C4-2B (cell line): ENCODE data around the gene LAGE3.

Source experiments
- H3K27ac ChIP-seq: fragments of 450-650 bp; 2 replicates; pipeline ENCODE4 v1.5.1; 2017
- ZFX ChIP-seq: fragments of 450-650 bp; IDR thresholded peaks from 2 replicates; pipeline ENCODE4 v1.6.1; 2017
- TF ChIP-seq, protein P1 (sequence below): fragments of 450-650 bp; conservative IDR thresholded peaks from 2 replicates; pipeline ENCODE4 v1.5.1; 2017; ENCODE audit warnings: mild to moderate bottlenecking

Gene LAGE3

GRCh38 chrX:154482786-154483185 lies 3.7 kb upstream of the LAGE3 start:
- H3K27ac ChIP-seq = no peak overlapping the region
- TF ChIP-seq ZFX = no peak
- TF ChIP-seq, protein P1, sequence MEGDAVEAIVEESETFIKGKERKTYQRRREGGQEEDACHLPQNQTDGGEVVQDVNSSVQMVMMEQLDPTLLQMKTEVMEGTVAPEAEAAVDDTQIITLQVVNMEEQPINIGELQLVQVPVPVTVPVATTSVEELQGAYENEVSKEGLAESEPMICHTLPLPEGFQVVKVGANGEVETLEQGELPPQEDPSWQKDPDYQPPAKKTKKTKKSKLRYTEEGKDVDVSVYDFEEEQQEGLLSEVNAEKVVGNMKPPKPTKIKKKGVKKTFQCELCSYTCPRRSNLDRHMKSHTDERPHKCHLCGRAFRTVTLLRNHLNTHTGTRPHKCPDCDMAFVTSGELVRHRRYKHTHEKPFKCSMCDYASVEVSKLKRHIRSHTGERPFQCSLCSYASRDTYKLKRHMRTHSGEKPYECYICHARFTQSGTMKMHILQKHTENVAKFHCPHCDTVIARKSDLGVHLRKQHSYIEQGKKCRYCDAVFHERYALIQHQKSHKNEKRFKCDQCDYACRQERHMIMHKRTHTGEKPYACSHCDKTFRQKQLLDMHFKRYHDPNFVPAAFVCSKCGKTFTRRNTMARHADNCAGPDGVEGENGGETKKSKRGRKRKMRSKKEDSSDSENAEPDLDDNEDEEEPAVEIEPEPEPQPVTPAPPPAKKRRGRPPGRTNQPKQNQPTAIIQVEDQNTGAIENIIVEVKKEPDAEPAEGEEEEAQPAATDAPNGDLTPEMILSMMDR = no peak

GRCh38 chrX:154481911-154482601 lies 3.0 kb upstream of the LAGE3 start:
- TF ChIP-seq, protein P1 = no peak
- no peak for TF ChIP-seq ZFX
- H3K27ac ChIP-seq = no peak overlapping the region

DNA sequence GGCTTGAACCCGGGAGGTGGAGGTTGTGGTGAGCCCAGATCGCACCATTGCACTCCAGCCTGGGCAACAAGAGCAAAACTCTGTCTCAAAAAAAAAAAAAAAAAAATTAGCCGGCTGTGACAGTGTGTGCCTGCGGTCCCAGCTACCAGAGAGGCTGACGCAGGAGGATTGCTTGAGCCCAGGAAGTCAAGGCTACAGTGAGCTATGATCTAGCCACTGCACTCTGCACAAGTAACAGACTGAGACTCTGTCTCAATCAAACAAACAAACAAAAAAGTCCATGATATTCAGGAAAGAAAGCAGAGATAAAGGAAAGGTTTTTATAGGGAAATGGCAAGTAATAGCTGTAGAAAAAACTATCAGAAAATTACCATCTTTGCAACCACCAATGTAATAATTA lies 2.1 kb upstream of the LAGE3 start:
- H3K27ac ChIP-seq = no peak overlapping the region
- TF ChIP-seq, protein P1 = no peak
- TF ChIP-seq ZFX = no peak

DNA sequence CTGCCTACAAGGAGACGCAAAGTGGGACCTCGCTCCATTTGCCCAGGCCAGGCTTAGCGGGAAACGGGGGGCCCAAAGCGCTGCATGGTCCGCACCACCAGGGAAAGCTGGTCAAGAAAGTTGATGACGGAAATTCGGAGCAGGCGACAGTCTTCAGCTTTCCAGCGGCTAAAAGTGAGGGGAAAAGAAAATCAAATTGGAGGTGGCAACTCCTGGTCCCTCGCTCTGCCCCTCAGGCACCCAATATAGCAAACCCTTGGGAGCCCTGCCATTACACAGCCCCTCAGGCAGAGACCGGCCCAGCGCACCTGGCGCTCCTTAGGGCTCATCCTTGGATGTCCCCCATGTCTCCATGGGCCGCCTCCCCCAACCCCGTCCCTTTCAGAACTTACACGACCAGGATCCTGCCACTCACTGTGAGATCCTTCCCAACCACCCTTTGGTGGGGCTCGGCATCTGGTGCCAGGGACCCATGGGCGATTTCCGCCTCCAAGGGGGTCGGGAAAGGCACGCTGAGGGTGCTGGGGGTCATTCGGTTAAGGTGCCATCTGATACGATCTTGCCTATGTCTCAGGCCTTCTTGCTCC lies 1.1 kb downstream of the LAGE3 start:
- TF ChIP-seq, protein P1 = no peak
- TF ChIP-seq ZFX = no peak
- H3K27ac ChIP-seq = peak overlapping the region; percentile 92

- no peak for TF ChIP-seq ZFX
- H3K27ac ChIP-seq = no peak overlapping the region
Measured at GRCh38 chrX:154476821-154477220, 2.3 kb downstream of the LAGE3 start.

- TF ChIP-seq, protein P1 = no peak
- TF ChIP-seq ZFX = no peak
Measured at GRCh38 chrX:154473683-154474082, 5.4 kb downstream of the LAGE3 start.

DNA sequence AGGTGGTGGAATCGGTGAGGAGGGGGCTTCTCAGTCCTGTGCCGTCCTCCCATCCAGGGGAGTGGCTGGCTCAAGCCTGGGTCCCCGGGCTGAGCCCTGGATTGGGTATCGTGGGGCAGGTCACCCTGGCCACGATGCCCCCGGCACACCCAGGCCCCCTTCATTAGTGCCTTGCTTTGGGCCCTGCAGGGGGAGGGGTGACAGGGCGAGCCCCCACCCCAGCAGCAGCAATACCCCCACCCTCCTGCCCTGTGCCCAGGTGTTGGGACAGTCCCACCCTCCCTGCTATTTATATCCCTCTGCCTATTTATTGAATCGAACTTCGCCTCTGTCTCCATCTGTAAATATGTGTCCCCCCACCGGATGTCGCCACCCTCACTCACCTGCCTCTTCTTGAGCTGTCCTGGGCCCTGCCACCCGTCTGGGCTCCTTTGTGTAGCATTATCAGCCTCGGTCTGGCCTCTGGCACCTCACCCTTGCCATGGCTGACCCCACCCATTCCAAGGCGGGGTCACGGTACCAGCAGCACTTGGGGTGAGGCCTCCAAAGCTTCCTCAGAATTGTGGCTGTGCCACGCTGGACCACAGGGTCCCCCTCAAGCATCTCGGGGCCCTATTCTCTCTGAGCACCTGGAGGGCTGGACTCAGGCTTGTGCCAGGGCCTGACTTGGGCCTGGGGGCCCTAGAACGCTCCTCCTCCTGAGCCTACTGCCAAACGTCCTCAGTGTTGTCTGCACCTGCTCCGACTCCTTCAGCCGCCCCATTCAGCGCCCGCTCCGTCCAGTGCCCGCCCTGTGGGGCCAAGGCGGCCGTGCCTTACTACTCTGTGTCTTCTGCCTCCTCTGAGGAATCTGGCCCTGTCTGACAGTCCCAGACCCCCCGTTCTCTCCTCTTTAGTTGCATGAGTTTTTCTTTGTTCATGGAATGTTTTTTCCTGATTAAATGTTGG lies 6.1 kb downstream of the LAGE3 start:
- H3K27ac ChIP-seq = no peak overlapping the region
- TF ChIP-seq, protein P1 = no peak
- TF ChIP-seq ZFX = no peak

More at GRCh38 chrX:154473683-154474082, 5.4 kb downstream of the LAGE3 start:
- no peak overlapping the region for H3K27ac ChIP-seq
